HG02981 (cell line): ENCODE results near the gene DNAH12.
A peak's percentile ranks its signal among the peaks of the same experiment; 100 is the strongest.

Source experiments
- ATAC-seq: cut with Tn5 transposase; IDR thresholded peaks from one replicate; pipeline ENCODE4 v1.9.1; 2021; ENCODE audit warnings: mild to moderate bottlenecking, moderate library complexity; ENCODE audit not compliant: unreplicated experiment

DNAH12 gene, protein sequence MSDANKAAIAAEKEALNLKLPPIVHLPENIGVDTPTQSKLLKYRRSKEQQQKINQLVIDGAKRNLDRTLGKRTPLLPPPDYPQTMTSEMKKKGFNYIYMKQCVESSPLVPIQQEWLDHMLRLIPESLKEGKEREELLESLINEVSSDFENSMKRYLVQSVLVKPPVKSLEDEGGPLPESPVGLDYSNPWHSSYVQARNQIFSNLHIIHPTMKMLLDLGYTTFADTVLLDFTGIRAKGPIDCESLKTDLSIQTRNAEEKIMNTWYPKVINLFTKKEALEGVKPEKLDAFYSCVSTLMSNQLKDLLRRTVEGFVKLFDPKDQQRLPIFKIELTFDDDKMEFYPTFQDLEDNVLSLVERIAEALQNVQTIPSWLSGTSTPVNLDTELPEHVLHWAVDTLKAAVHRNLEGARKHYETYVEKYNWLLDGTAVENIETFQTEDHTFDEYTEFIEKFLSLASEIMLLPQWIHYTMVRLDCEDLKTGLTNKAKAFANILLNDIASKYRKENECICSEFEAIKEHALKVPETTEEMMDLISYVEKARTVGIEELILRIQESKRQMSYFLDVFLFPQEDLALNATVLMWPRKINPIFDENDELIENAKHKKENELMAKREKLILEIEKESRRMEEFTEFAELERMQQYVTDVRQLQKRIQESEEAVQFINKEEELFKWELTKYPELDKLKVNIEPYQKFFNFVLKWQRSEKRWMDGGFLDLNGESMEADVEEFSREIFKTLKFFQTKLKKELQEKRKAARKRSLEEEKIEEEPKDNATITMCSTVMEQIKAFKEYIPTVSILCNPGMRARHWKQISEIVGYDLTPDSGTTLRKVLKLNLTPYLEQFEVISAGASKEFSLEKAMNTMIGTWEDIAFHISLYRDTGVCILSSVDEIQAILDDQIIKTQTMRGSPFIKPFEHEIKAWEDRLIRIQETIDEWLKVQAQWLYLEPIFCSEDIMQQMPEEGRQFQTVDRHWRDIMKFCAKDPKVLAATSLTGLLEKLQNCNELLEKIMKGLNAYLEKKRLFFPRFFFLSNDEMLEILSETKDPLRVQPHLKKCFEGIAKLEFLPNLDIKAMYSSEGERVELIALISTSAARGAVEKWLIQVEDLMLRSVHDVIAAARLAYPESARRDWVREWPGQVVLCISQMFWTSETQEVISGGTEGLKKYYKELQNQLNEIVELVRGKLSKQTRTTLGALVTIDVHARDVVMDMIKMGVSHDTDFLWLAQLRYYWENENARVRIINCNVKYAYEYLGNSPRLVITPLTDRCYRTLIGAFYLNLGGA (N-terminal part only)

DNA sequence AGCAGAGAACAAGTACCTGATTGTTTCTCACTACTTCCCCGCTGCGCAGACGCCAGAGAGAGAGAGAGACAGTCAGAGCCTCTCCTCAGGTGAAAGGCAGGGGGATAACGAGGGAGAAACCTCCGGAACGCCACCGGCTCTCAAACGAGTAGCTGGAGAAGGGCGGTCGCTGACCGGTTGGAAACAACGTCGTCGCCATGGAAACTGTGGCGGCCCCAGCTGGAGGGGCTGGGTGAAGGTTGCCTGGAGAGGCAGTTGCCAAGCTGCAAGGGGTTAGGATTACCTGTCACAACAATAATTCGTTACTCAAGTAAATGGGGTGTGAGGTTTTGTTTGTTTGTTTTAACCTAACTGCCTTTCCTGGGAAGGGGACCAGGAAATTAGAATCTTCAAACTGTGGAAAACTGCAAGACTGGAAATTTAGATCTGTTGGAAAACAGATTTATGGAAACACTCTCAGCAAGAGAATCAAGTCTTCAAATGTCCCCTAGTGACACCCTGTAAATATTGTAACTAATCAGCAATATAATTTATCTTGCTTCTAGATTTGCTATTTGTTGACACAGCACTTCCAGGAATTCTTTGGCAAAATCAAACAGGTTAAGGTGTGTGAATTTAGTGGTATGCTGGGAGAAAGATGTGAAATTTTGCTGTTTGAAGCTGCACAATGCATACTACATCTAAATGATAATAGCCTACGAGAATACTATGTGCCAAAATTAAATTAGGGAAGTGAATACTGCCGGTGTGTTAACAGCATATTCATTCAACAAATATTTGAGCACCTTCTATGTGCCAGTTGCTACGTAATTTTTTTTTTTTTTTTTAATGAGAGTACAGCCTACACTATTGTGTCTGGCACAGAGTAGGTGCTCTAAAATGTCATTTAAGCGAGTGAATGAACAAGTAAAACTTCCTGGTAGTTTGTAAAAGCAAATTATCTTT is at the start of gene DNAH12:
TSS of gene DNAH12 (minus strand) at position 164 of the 945 bp plus-strand sequence. CDS start 1,474 bp downstream, outside the sequence.
- ATAC-seq, result peak; percentile 53

DNA sequence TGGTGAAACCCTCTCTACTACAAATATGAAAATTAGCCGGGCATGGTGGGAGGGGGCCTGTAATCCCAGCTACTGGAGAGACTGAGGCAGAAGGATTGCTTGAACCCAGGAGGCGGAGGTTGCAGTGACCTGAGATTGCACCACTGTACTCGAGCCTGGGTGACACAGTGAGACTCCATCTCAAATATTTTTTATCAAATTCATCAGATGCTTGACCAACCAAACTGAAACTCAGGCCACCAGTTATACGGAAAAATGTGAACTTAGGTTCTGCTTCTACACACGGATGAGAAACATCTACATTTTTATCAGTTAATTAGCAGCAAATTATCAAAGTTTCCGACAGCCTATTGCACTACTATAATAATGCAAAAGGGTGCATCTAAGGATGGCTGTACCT is 48.2 kb upstream of the DNAH12 start:
- ATAC-seq, result no peak

DNA sequence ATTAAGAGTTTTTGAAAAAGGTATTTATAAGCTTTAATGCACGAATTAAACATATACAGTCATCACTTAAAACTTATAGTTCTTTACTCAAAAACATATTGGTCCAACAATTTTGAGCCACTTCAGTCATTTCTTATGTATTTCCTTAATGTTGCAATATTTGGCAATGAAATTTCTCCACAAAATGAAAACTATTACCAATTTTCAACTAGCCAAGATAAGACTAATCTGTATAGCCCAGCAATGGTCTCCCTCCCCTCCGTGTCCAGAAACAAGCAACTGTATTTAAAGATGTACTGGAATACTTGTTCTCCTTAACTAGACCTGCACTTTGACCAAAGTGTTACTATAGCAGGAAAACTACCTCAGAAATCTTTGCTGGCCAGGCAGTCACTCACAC is 43.8 kb upstream of the DNAH12 start:
- no peak for ATAC-seq

DNA sequence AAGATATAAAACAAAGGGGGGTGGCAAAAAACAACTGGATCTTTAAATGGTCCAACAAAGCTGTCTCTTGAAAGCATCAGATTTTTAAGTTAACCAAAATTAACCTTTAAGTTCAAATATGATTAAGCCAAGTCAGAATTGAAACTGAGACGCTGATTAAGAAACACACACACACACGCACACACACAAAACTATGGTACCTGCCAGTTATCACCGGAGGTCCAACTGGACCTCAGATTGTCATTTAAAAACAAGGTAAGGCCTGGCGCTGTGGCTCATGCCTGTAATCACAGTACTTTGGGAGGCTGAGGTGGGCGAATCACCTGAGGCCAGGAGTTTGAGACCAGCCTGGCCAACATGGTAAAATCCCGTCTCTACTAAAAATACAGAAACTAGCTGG is 42.6 kb upstream of the DNAH12 start:
- ATAC-seq, result no peak

DNA sequence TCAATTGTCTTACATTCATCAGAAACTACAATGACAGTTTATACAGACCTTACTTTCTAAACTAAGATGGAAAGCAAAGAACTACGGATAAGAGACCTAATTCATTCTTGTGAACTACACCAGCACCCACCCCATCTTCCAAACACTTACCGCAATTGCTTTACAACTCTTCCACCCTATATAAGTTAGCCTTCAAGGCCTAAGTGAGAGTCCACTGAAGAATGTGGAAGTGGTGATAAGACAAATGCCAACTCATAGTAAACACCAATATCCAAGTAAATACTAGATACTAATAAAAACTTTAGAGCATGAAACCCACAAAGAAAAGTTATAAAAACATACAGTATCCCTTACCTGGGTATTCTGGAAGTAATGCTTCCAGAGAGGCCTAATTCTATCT is 39.4 kb upstream of the DNAH12 start:
- no peak for ATAC-seq

DNA sequence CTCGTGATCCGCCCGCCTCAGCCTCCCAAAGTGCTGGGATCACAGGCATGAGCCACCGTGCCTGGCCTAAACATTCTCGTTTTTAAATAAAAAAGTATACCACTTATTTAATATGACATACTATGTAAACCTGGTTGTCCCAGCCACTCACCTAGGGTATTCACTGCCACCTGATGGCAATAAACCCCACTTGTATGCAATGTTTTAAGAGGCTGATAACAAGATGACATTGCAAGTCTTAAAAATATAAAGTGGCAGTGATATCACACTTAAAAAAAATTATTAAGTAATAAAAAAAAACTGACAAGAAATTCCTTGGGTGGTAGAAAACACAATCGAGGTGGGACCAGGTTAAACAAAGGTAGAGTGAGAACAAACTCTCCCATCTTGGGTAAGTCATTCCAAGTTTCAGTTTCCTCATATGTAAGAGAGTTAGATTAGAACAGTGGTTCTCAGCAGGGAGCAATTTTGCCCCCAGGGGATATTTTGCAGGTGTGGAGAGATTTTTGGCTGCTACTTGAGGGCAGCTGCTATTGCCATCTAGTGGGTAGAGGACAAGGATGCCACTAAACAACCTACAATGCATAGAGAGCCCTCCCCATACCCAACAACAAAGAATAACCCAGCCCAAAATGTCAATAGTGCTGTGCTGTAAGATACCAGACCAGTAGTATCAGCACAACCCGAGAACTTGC is 38.5 kb upstream of the DNAH12 start:
- no peak for ATAC-seq

DNA sequence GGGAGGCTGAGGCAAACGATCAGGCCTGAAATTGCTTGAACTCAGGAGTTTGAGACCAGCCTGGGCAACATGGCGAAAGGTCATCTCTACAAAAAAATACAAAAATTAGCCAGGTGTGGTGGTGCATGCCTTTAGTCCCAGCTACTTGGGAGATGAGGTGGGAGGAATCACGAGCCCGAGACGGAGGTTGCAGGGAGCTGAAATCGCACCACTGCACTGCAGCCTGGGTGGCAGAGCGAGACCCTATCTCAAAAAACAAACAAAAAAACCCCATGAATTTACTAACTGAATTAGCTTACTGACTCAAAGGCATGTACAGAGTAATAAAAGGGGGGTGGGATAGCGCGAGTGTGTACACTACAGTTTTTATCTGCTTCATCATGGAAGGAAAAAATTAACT is 33.7 kb upstream of the DNAH12 start:
- ATAC-seq, result no peak

DNA sequence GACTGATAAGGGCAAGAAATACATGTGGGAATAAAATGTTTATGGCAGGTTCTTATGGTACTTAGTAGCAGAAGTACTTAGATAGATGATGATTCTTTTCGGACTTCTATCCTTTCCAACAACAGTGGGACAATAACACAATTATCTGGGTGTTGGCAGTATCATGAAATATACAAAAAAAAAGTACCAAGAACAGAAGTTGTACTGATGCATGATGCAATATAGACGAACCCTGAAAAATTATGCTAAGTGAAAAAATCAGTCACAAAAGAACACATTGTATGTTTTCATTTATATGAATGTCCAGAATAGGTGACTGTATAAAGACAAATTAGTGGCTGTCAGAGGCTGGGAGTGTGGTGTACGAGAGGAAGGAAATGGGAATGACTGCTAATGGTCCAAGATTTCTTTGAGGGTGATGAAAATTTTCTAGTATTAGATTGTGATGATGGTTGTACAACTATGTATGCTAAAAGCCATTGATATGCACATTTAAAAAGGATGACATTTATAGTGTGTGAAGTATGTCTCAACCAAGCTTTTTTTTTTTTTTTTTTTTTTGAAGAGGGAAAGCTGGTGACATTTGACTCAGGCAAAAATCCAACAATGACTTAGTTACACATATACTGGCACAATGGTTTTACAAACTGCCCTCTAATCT is 32.0 kb upstream of the DNAH12 start:
- ATAC-seq, result no peak

DNA sequence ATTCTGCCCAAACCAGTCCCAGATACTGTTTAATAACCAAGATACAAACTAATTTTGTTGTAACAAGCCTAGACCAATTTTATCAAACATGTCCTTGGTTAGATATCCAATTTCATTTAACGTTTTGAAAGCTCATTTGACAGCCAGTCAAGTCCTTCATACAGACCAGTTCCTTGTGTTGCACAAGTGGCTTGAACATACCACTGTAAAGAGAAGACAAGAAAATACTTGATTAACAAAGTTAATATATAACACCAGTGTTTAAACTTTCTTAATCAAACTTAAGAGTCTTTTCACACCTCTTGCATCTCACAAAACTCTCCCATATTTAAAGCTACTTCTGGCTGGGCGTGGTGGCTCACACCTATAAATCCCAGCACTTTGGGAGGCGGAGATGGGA is 28.0 kb upstream of the DNAH12 start:
- no peak for ATAC-seq

DNA sequence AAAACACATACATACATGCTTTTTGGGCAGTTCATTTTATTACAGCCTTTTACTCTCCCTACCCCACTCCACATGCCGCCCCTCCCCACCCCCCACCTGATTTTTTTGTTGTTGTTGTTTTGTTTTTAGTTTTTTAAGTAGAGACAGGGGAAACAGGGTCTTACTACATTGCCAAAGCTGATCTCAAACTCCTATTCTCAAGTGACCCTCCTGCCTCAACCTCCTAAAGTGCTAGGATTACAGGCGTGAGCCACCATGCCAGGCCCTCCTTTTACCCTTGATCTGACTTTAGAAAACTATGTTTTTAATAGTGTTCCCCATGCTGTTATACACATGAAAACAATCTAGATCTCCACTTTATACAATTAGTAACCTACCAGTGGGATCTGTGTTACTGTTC is 26.7 kb upstream of the DNAH12 start:
- ATAC-seq, result no peak

DNA sequence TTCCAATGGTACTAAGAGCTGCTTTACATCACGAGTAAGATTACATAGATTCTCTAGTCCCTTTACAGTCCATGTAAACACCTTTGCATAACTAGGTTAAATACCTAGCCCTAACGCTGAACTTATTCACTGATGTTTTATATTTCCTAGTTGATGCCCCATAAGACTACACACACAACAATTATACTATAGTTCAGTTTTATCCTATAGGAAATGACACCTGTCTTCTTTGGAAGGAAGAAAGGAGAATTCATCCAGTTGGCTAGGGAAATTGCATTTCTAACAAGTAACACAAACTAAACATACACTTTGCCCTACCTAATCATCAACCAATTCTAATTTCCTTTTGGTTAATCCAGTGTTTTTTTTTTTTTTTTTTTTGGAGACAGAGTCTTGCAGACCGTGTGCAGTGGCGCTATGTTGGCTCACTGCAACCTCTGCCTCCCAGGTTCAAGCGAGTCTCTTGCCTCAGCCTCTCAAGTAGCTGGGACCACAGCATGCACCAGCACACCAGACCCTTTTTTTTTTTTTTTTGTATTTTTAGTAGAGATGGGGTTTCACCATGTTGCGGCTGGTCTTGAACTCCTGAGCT is 25.8 kb upstream of the DNAH12 start:
- ATAC-seq, result no peak

DNA sequence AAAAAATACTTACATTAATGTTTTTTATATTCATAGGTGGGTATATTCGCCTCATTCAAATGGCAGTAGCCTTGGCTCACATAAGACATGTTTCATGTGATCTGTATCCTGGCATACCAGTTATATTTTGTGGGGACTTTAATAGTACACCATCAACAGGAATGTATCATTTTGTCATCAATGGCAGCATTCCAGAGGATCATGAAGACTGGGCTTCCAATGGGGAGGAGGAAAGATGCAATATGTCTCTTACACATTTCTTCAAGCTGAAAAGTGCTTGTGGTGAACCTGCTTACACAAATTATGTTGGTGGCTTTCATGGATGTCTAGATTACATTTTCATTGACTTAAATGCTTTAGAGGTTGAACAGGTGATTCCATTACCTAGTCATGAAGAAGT is 15.4 kb upstream of the DNAH12 start:
- no peak for ATAC-seq

DNA sequence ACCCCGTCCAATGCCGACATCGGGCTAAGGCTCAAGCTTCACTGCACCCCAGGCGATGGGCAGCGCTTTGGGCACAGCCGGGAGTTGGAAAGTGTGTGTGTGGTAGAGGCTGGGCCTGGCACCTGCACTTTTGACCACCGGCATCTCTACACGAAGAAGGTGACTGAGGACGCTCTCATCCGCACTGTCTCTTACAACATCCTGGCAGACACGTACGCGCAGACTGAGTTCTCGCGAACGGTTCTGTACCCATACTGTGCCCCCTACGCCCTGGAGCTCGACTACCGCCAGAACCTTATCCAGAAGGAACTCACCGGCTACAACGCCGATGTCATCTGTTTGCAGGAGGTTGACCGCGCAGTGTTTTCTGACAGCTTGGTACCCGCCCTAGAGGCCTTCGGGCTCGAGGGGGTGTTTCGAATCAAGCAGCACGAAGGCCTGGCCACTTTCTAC is 13.0 kb upstream of the DNAH12 start:
- no peak for ATAC-seq

DNA sequence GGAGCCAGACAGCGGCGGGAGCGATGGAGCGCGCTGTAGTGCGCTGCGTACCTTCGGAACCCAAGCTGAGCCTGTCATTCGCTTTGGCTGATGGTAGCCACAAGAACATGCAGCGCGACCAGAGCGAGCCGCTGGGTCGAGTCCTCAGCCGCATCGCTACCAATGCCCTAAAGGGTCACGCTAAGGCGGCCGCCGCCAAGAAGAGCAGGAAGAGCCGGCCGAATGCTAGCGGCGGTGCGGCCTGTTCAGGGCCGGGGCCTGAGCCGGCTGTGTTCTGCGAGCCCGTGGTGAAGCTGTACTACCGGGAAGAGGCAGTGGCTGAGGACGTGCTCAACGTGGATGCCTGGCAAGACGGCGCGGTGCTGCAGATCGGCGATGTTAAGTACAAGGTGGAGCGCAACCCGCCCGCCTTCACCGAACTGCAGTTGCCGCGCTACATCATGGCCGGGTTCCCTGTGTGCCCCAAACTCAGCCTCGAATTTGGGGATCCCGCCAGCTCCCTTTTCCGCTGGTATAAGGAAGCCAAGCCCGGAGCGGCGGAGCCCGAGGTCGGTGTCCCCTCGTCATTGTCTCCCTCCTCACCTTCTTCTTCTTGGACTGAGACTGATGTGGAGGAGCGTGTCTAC is 12.4 kb upstream of the DNAH12 start:
- peak; percentile 22 for ATAC-seq

DNA sequence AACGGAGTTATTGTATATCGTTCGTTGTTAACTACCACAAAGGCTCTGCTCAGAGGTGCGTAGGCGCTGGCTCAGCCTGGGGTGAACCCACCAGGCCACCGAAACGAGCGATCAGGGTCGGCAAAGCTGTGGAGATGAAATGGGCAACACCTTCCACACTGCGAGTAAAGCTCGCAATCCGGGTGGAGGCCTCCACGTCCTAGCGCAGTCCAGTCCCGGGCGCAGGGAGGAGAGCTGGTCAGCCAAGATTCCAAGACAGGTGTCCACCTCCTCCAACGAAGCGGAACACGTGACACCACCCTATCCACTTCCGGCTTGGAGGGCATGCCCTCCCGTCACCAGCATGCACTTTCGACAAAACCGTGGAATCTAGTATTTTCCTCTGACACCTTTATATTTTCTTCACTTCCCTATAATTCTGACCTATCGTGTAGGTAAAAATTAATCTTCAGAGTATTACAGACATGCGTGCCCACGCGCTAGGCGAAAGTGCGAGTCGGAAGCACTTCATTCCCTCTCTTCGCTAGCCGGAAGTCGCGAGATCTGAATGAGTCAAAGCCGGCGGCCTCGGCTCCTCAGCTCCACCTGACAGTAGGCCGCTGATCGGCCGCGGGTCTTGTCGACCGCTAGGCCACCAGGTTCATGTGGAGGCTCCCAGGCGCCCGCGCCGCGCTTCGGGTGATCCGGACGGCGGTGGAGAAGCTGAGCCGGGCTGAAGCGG is 11.8 kb upstream of the DNAH12 start, which contains the start of gene PDE12:
TSS of gene PDE12 (plus strand) at position 537 of the 721 bp plus-strand sequence. CDS start at position 643, 106 bp downstream.
- peak; percentile 80 for ATAC-seq

DNA sequence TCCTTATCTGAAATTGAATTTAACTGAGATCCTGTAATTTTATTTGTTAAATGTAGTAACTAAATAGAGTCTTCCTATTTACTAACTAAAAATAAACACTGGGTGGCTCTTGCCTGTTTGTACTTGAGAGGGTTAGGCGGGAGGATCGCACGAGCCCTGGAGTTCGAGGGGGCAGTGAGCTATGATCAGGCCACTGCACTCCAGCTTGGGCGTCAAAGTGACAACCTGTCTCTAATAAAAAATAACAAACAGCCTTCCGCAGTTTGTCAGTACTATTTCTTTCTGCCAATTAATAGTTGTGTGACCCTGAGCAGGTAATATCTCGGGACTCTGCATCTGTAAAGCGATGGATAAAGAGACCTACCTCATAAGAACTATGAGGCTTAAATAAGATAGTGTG is 11.2 kb upstream of the DNAH12 start:
- ATAC-seq, result no peak

DNA sequence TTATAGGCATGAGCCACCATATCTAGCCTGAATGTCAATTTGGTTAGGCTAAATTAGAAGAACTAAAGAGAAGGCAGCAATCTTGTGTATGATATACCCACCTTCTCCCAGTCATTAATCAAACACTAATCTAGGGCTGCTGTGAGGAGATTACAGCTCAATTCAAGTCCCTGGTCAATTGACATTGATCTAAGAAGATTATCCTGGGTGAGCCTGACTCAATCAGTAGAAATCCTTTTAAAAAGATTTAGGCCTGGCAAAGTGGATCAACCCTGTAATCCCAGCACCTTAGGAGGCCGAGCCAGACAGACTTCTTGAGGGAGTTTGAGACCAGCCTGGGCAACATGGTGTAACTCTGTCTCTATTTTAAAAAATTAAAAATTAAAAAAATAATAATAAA is 2.5 kb upstream of the DNAH12 start:
- ATAC-seq, result no peak
